ENCODE data around the gene TMEM116.
A peak's percentile ranks its signal among the peaks of the same experiment; 100 is the strongest.
"Not testable (repeated sequence)": the region's sequence is repeated elsewhere in the genome, so short reads cannot be mapped to it uniquely, and the experiment has no call there.

TMEM116 gene

DNA sequence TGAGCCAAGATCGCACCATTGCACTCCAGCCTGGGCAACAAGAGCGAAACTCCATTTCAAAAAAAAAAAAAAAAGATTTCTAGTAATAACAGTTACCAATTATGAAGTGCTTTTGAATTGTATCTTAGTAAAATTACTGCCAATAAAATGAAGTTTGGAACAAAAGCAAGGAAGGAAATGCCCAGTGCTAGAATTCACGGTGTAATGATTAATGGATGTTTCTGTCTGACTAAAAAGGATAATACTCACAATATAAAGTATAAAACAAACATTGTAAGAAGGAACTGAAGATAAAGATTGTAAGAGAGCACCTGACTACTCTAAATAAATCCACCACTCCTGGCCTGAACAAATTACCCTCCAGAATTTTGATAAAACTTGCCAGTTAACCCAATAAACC is 4.0 kb downstream of the TMEM116 start:
- no peak for DNase-seq

DNA sequence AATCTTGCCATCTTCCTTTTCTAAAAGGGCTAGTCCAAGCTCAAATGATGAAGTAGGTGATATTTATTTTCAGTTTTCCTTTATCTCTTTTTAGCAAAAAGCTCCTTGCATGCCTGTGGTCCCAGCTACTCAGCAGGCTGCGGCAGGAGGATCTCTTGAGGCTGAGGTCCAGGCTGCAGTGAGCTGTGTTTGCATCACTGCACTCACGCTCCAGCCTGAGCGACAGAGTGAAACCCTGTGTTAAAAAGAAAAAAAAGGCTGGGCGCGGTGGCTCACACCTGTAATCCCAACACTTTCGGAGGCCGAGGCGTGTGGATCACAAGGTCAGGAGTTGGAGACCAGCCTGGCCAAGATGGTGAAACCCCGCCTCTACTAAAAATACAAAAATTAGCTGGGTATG is 5.0 kb downstream of the TMEM116 start:
- DNase-seq: no peak

- DNase-seq: no peak
Measured at GRCh38 chr12:112005419-112006395, 7.3 kb downstream of the TMEM116 start.

GRCh38 chr12:112004041-112004440 is 8.9 kb downstream of the TMEM116 start:
- DNase-seq: no peak

- DNase-seq: no peak
Measured at GRCh38 chr12:112001576-112001975, 11.4 kb downstream of the TMEM116 start.

- DNase-seq: no peak
Measured at GRCh38 chr12:112000820-112001219, 12.1 kb downstream of the TMEM116 start.

DNA sequence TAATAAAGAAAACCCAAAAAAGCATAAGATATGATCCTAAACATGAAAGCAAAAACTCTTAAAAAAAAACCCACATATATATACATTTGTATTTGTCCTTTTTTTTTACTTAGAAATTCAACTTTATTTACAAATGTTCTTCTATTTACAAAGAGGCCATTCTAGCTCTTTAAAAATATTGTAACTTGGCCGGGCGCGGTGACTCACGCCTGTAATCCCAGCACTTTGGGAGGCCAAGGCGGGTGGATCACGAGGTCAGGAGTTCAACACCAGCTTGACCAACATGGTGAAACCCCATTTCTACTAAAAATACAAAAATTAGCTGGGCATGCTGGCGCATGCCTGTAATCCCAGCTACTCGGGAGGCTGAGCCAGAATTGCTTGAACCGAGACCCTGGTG is 13.8 kb downstream of the TMEM116 start:
- not testable (repeated sequence) for DNase-seq

DNA sequence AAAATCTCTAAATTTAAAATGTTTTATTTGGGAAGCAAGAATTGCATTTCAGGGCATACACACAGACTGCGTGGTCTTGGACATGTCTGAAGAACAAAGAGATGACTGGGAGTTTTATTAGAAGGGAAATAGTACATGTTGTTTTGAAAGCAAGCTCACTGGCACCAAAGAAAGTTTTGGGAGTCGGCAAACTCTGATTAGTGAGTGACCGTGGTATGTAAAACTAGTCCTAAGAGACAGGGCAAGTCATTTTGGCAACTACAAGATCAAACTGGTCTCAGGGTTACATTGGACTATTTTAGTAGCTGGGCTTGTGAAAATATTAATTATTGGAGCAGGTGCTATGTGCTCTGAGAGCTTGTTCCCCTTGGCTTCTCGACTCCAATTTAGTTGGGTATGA is 14.9 kb downstream of the TMEM116 start:
- no peak for DNase-seq

GRCh38 chr12:111997300-111997699 is 15.7 kb downstream of the TMEM116 start:
- DNase-seq: no peak

- DNase-seq: no peak
Measured at GRCh38 chr12:111995782-111996480, 17.0 kb downstream of the TMEM116 start.

GRCh38 chr12:111994211-111995111 is 18.5 kb downstream of the TMEM116 start:
- not testable (repeated sequence) for DNase-seq

- peak; percentile 29 for DNase-seq
Measured at GRCh38 chr12:111993292-111994150, 19.4 kb downstream of the TMEM116 start.

- no peak for DNase-seq
Measured at GRCh38 chr12:111992464-111992863, 20.5 kb downstream of the TMEM116 start.

DNA sequence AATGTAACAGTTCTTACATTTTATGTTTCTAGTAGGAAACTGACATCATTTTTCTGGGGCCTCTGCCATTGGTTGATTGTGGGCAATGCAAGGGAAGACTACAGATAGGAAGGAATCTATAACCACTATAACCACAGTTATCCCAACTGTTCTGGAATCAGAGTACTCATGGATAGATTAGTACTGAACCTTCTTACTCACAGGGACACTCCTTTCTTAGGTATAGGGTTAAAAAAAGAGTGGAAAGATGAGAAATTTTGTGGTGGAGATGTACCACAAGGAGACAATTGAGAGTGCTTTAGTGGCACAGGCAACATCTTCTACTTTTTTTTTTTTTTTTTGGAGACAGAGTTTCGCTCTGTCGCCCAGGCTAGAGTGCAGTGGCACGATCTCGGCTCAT is 21.0 kb downstream of the TMEM116 start:
- no peak for DNase-seq

GRCh38 chr12:111991535-111991934 is 21.4 kb downstream of the TMEM116 start:
- DNase-seq: no peak

GRCh38 chr12:111984820-111985219 is 28.1 kb downstream of the TMEM116 start:
- no peak for DNase-seq

DNA sequence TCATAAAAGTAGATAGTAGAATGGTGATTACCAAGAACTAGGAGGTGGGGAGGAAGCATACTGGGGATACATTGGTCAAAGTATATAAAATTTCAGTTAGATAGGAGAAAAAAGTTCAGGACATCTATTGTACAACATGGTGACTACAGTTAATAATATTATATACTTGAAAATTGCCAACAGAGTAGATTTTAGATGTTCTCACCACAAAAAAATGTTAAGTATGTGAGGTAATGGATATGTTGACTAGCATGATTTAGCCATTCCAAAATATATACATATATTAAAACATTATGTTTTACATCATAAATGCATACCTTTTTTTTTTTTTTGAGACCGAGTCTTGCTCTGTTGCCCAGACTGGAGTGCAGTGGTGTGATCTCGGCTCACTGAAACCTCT is 31.0 kb downstream of the TMEM116 start:
- no peak for DNase-seq

DNA sequence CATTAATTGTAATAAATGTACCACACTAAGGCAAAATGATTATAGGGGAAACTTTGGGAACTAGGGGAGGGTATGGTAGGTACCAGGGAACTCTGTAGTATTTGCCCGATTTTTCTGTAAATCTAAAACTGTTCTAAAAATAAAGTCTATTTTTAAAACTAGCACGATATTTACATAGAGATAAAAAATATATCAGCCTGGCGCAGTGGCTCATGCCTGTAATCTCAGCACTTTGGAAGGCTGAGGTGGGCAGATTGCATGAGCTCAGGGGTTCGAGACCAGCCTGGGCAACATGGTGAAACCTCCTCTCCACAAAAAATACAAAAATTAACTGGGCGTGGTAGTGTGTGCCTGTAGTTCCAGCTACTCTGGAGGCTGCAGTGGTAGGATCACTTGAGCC is 32.4 kb downstream of the TMEM116 start:
- no peak for DNase-seq

DNA sequence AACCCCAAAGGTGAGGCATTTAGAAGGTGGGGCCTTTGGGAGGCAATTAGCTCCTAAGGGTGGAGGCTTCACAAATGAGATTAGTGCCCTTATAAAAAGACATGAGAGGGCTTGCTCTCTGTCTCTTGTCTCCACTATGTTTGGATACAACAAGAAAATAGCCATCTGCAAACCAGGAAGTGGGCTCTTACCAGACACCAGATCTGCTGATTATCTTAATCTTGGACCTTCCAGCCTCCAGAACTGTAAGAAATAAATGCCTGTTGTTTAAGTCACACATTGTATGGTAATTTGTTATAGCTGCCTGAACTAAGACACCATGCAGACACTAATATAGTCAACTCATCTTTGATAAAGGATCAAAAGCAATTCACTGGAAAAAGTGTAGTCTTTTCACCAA is 34.4 kb downstream of the TMEM116 start:
- no peak for DNase-seq

DNA sequence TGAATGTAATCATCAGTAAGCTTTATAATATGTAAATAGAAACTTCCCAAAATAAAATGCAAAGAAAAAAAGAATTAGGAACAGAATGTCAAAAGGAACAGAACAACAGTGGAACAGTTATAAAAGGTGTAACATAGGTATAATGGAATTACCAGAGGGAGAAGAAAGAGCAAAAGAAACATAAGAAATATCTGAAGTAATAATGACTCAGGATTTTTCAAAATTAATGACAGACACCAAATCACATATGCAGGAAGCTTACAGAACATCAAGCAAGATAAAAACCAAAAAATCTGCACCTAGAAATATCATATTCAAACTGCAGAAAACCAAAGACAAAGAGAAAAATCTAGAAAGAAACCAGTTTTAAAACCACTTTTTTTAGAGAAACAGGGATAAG is 36.1 kb downstream of the TMEM116 start:
- no peak for DNase-seq

GRCh38 chr12:111976291-111976690 is 36.7 kb downstream of the TMEM116 start:
- no peak for DNase-seq

Measured in activated naive CD4-positive, alpha-beta T cell treated with anti-CD3 and anti-CD28 coated beads, Interleukin-2, amount 50 U/mL, for 16 hours (primary cell).